Osteocyte (in vitro differentiated cells): Measurements from ENCODE around the gene CXCL5. TPM values are rescaled to one million over a fixed set of nuclear protein-coding genes. Genes with fewer than 3 reads are reported as not detected.
"Not testable (repeated sequence)": the region's sequence is repeated elsewhere in the genome, so short reads cannot be mapped to it uniquely, and the experiment has no call there.

Experiments
- DNase-seq: peaks from one replicate; pipeline ENCODE4 v3.0.0; 2021; ENCODE audit warnings: mixed read lengths; ENCODE audit not compliant: unreplicated experiment; ENCODE audit errors: extremely low spot score
- H3K27ac Mint-ChIP-seq: one replicate; pipeline ENCODE4 v1.8.0; 2021; ENCODE audit warnings: mild to moderate bottlenecking, mixed read lengths; ENCODE audit not compliant: unreplicated experiment
- H3K27me3 Mint-ChIP-seq: one replicate; pipeline ENCODE4 v1.8.0; 2021; ENCODE audit warnings: mixed read lengths; ENCODE audit not compliant: unreplicated experiment
- H3K36me3 Mint-ChIP-seq: one replicate; pipeline ENCODE4 v1.8.0; 2021; ENCODE audit warnings: mixed read lengths; ENCODE audit not compliant: unreplicated experiment
- H3K4me1 Mint-ChIP-seq: one replicate; pipeline ENCODE4 v1.8.0; 2021; ENCODE audit warnings: mixed read lengths; ENCODE audit not compliant: unreplicated experiment
- H3K4me3 Mint-ChIP-seq: one replicate; pipeline ENCODE4 v1.8.0; 2021; ENCODE audit warnings: mild to moderate bottlenecking, moderate library complexity, mixed read lengths; ENCODE audit not compliant: unreplicated experiment
- H3K9me3 Mint-ChIP-seq: one replicate; pipeline ENCODE4 v1.8.0; 2021; ENCODE audit warnings: mixed read lengths; ENCODE audit not compliant: unreplicated experiment
- CTCF ChIP-seq: fragments of 200-600 bp; sonication (generic); IDR thresholded peaks from 2 replicates; pipeline ENCODE4 v1.5.0; 2021; ENCODE audit warnings: antibody characterized with exemption, mild to moderate bottlenecking, moderate library complexity
- total RNA-seq: library from RNA; stranded (reverse); gene quantifications from 2 replicates; pipeline ENCODE4 v1.2.1, GENCODE V29; 2021

CXCL5 gene
- total RNA-seq, 1 donor from 2014 or later, result 0.13 TPM

DNA sequence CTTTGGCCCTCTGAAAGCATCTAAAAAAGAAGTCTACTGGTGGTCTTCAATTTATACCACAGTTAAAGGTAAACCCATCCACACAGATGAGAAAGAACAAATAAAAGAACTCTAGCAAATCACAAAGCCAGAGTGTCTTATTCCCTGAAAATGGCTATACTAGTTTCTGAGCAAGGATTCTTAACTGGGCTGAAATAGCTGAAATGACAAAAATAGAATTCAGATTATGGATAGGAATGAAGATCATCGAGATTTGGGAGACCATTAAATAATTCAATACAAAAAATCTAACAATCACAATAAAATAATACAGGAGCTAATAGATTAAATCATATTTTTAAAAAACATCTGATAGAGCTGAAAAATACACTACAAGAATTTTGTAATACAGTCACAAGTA is 28.5 kb downstream of the CXCL5 start:
- Mint-ChIP-seq H3K4me3 (no peak overlapping the region), H3K4me1 (no peaks in the 10 kb centered on the region), H3K36me3 (peaks cover 26% of the 10 kb centered on the region), H3K27ac (no peak overlapping the region), H3K27me3 (peaks cover 3% of the 10 kb centered on the region), H3K9me3 (peaks cover 44% of the 10 kb centered on the region)
- no peak for DNase-seq
- no peak for TF ChIP-seq CTCF

GRCh38 chr4:73967866-73968265 is 30.6 kb downstream of the CXCL5 start:
- TF ChIP-seq CTCF, result no peak
- Mint-ChIP-seq H3K4me3 (no peak overlapping the region), H3K4me1 (no peaks in the 10 kb centered on the region), H3K9me3 (peaks cover 34% of the 10 kb centered on the region), H3K27me3 (peaks cover 13% of the 10 kb centered on the region), H3K27ac (no peak overlapping the region), H3K36me3 (peaks cover 14% of the 10 kb centered on the region)
- no peak for DNase-seq

DNA sequence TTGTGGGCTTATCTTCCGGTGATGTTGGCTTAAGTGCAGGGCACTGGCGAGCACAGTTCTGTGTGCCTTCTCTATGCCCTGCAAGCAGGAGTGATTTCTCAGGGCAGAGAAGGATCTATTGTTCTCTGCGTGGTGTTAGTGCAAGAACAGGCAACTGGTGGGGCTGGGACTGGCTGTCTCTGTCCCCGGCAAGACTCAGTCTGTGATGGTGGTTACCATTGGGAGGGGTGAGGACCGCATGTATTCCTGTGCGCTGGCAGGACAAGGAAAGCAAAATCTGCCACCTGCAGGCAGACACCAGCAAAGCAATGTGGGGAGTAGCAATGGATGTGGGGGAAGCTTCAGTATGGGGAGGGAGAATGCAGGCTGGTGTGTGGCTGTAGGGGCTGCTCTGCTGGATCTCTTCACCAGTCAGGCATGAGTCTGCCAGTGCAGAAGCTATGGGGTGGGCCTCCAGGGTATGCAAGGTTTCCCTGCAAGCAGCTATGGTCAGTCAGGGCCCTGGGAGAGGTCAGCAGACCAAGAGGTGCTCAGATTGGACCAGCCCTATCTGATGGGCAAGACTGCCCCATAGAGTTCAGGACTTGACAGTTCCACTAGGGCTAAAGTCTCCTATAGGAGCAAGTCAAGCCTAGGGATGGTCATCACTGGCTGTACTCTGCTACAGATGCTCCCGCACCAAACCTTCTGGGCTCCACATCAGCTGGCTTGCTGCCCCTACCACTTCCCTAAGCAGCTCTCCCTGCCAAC is 33.4 kb downstream of the CXCL5 start:
- H3K27ac Mint-ChIP-seq, result no peak overlapping the region
- H3K9me3 Mint-ChIP-seq, result peaks cover 22% of the 10 kb centered on the region
- DNase-seq, result no peak
- H3K27me3 Mint-ChIP-seq, result peaks cover 10% of the 10 kb centered on the region
- H3K36me3 Mint-ChIP-seq, result peaks cover under 1% of the 10 kb centered on the region
- TF ChIP-seq CTCF, result peak; percentile 14
- no peak overlapping the region for H3K4me3 Mint-ChIP-seq
- no peaks in the 10 kb centered on the region for H3K4me1 Mint-ChIP-seq

DNA sequence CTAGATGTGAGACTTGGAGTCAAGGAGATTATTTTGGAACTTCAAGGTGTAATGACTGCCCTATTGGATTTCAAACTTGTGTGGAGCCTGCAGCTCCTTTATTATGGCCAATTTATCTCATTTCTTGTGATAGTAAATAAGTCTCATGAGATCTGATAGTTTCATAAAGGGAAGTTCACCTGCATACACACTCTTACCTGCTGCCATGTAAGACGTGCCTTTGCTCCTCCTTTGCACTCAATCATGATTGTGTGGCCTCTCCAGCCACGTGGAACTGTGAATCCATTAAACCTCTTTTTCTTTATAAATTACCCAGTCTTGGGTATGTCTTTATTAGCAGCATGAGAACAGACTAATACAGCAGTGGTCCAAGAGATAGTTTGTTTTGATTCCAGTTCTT is 35.8 kb downstream of the CXCL5 start:
- no peak for DNase-seq
- Mint-ChIP-seq H3K4me3 (no peak overlapping the region), H3K36me3 (peaks cover 3% of the 10 kb centered on the region)

DNA sequence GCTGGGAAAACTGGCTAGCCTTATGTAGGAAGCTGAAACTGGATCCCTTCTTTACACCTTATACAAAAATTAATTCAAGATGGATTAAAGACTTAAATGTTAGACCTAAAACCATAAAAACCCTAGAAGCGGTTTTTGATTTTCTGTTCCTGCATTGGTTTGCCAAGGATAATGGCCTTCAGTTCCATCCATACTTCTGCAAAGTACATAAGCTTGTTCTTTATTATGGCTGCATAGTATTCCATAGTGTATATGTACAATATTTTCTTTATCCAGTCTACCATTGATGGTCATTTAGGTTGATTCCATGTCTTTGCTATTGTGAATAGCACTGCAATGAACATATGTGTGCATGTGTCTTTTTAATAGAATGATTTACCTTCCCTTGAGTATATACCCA is 39.4 kb downstream of the CXCL5 start:
- not testable (repeated sequence) for H3K4me3 Mint-ChIP-seq, H3K27me3 Mint-ChIP-seq, DNase-seq, H3K27ac Mint-ChIP-seq, H3K4me1 Mint-ChIP-seq
- peaks cover 37% of the 10 kb centered on the region for H3K9me3 Mint-ChIP-seq
- peaks cover 12% of the 10 kb centered on the region for H3K36me3 Mint-ChIP-seq

More for the DNA sequence above, 35.8 kb downstream of the CXCL5 start:
- no peaks in the 10 kb centered on the region for H3K4me1 Mint-ChIP-seq
- peaks cover 10% of the 10 kb centered on the region for H3K27me3 Mint-ChIP-seq
- peaks cover 28% of the 10 kb centered on the region for H3K9me3 Mint-ChIP-seq
- no peak for TF ChIP-seq CTCF
- no peak overlapping the region for H3K27ac Mint-ChIP-seq
